ENCODE results near the gene P3H2. TPM values are rescaled to one million over a fixed set of nuclear protein-coding genes. Genes with fewer than 3 reads are reported as not detected.

P3H2 gene
- polyA plus RNA-seq, 1 experiment: 32.6 TPM

- CTCF ChIA-PET: interaction anchor here (0.6 to 2.3 kb wide), 5 partner anchors 19 to 221 kb away, joined by 3 to 8 read pairs (median 4); partner anchors contain the start of genes CLDN1 and P3H2
- DNase-seq (ENCODE audit: low read depth, low spot score): no peak
- Histone ChIP-seq H3K4me3 (ENCODE audit: low read depth, low read length) (peak overlapping the region; percentile 41), H3K27me3 (ENCODE audit: control insufficient read depth, insufficient read depth, low read length) (no peaks in the 10 kb centered on the region), H3K27ac (ENCODE audit: low read depth, low read length) (peak overlapping the region; percentile 23), H3K9me3 (ENCODE audit: control insufficient read depth, insufficient read depth, low read length) (no peaks in the 10 kb centered on the region)
- TF ChIP-seq, protein P1, sequence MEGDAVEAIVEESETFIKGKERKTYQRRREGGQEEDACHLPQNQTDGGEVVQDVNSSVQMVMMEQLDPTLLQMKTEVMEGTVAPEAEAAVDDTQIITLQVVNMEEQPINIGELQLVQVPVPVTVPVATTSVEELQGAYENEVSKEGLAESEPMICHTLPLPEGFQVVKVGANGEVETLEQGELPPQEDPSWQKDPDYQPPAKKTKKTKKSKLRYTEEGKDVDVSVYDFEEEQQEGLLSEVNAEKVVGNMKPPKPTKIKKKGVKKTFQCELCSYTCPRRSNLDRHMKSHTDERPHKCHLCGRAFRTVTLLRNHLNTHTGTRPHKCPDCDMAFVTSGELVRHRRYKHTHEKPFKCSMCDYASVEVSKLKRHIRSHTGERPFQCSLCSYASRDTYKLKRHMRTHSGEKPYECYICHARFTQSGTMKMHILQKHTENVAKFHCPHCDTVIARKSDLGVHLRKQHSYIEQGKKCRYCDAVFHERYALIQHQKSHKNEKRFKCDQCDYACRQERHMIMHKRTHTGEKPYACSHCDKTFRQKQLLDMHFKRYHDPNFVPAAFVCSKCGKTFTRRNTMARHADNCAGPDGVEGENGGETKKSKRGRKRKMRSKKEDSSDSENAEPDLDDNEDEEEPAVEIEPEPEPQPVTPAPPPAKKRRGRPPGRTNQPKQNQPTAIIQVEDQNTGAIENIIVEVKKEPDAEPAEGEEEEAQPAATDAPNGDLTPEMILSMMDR (IDR thresholded peaks at IDR 0.05; ENCODE audit: low read depth, low read length): no peak
- POLR2A ChIA-PET: interaction anchor here (0.5 to 0.9 kb wide), 3 partner anchors 38 to 323 kb away, joined by 3 to 6 read pairs (median 5); no protein-coding TSS in a partner anchor
These were observed 19.2 kb downstream of the P3H2 start for GRCh38 chr3:190101320-190102011.

GRCh38 chr3:190099099-190099498 is 21.6 kb downstream of the P3H2 start:
- no peak overlapping the region for H3K27ac ChIP-seq (ENCODE audit: low read depth, low read length)
- POLR2A ChIA-PET: no interaction called here

DNA sequence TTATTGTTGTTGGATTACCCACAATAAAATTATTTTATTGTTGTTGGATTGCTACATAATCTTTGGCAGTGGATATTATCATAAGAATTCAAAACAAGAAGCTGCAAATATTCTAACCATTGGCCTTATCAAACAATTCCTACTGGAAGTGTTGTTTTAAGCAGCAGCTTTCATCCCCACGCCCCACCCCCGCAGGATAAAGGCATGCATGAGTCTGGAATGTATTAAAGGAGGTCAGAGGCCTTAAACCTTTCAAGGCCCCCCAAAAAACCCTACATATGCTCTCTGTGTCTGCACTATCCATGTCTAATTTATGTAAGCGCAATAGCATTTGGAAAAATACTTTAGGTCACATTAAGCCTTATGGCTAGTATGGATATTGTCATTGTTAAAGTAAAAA is 23.1 kb downstream of the P3H2 start:
- H3K27me3 ChIP-seq (ENCODE audit: control insufficient read depth, insufficient read depth, low read length): no peaks in the 10 kb centered on the region
- DNase-seq (ENCODE audit: low read depth, low spot score): no peak
- ChIA-PET CTCF (interaction anchor here (0.7 kb wide), 1 partner anchor 1263 kb away, joined by 3 read pairs; no protein-coding TSS in a partner anchor), POLR2A (no interaction called here)
- TF ChIP-seq, protein P1 (IDR thresholded peaks at IDR 0.05; ENCODE audit: low read depth, low read length): no peak
- 0 out of 2 replicates have a peak, but pooled peaks cover 2% of the 10 kb centered on the region for H3K9me3 ChIP-seq (ENCODE audit: control insufficient read depth, insufficient read depth, low read length)
- H3K4me3 ChIP-seq (ENCODE audit: low read depth, low read length): no peak overlapping the region
- no peak overlapping the region for H3K27ac ChIP-seq (ENCODE audit: low read depth, low read length)

More at GRCh38 chr3:190099099-190099498, 21.6 kb downstream of the P3H2 start:
- CTCF ChIA-PET: interaction anchor here (0.6 to 0.9 kb wide), 2 partner anchors 12 to 103 kb away, joined by 3 to 4 read pairs; no protein-coding TSS in a partner anchor
- DNase-seq (ENCODE audit: low read depth, low spot score): no peak
- Histone ChIP-seq H3K9me3 (ENCODE audit: control insufficient read depth, insufficient read depth, low read length) (0 out of 2 replicates have a peak, but pooled peaks cover 2% of the 10 kb centered on the region), H3K27me3 (ENCODE audit: control insufficient read depth, insufficient read depth, low read length) (no peaks in the 10 kb centered on the region), H3K4me3 (ENCODE audit: low read depth, low read length) (no peak overlapping the region)
- TF ChIP-seq, protein P1 (IDR thresholded peaks at IDR 0.05; ENCODE audit: low read depth, low read length): no peak

DNA sequence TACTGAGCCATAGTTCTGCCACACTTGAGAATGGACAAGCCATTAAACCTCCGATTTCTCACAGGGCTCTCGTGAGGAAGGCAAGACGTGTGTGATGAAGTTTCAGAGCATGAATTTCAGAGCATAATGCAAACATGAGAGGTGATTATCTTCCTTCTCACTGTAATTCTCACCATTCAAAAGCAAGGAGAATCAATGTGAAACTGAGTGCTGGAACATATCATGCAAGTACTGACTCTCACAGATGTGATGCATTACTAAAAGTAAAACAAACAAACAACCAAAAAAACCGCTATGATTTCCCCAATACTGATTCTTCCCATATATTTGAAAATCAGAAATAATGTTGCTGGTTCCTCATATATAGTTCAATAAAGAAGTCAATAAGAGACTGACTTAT is 23.7 kb downstream of the P3H2 start:
- Histone ChIP-seq H3K4me3 (ENCODE audit: low read depth, low read length) (no peak overlapping the region), H3K27ac (ENCODE audit: low read depth, low read length) (no peak overlapping the region), H3K27me3 (ENCODE audit: control insufficient read depth, insufficient read depth, low read length) (no peaks in the 10 kb centered on the region), H3K9me3 (ENCODE audit: control insufficient read depth, insufficient read depth, low read length) (0 out of 2 replicates have a peak, but pooled peaks cover 2% of the 10 kb centered on the region)
- POLR2A ChIA-PET: interaction anchor here (0.9 kb wide), 1 partner anchor 59 kb away, joined by 4 read pairs; no protein-coding TSS in a partner anchor
- TF ChIP-seq, protein P1 (IDR thresholded peaks at IDR 0.05; ENCODE audit: low read depth, low read length): no peak
- no peak for DNase-seq (ENCODE audit: low read depth, low spot score)
- CTCF ChIA-PET: no interaction called here

- H3K4me3 ChIP-seq (ENCODE audit: low read depth, low read length): no peak overlapping the region
- CTCF ChIA-PET: no interaction called here
- H3K9me3 ChIP-seq (ENCODE audit: control insufficient read depth, insufficient read depth, low read length): 0 out of 2 replicates have a peak, but pooled peaks cover 2% of the 10 kb centered on the region
- H3K27ac ChIP-seq (ENCODE audit: low read depth, low read length): no peak overlapping the region
- DNase-seq (ENCODE audit: low read depth, low spot score): no peak
- H3K27me3 ChIP-seq (ENCODE audit: control insufficient read depth, insufficient read depth, low read length): no peaks in the 10 kb centered on the region
- POLR2A ChIA-PET: interaction anchor here (0.9 kb wide), 1 partner anchor 58 kb away, joined by 4 read pairs; no protein-coding TSS in a partner anchor
- TF ChIP-seq, protein P1 (IDR thresholded peaks at IDR 0.05; ENCODE audit: low read depth, low read length): no peak
These were observed 24.4 kb downstream of the P3H2 start for GRCh38 chr3:190096345-190096744.

Data from AG04450 (cell line).